AG09319 (cell line): ENCODE results near the gene PCDHB13.
"Not testable (repeated sequence)": the region's sequence is repeated elsewhere in the genome, so short reads cannot be mapped to it uniquely, and the experiment has no call there.

Experiments
- DNase-seq: peaks from one replicate; pipeline ENCODE4 v3.0.0-alpha.2; 2010; ENCODE audit warnings: low read depth; ENCODE audit errors: extremely low read depth
- CTCF ChIP-seq: IDR thresholded peaks from 2 replicates; pipeline ENCODE4 v1.5.1; 2011; ENCODE audit warnings: low read depth, mild to moderate bottlenecking, inconsistent platforms, low read length, moderate library complexity

Gene PCDHB13

GRCh38 chr5:141186897-141187512, 26.7 kb upstream of the PCDHB13 start, which contains the start of gene PCDHB9:
TSS of gene PCDHB9 (plus strand) at chr5:141187161. CDS start at chr5:141187319, 158 bp downstream.
- DNase-seq, result no peak
- TF ChIP-seq CTCF, result peak; percentile 23

- DNase-seq, result not testable (repeated sequence)
Measured at GRCh38 chr5:141188682-141189081, 25.0 kb upstream of the PCDHB13 start.

- not testable (repeated sequence) for DNase-seq
Measured at GRCh38 chr5:141189131-141189530, 24.6 kb upstream of the PCDHB13 start.

DNA sequence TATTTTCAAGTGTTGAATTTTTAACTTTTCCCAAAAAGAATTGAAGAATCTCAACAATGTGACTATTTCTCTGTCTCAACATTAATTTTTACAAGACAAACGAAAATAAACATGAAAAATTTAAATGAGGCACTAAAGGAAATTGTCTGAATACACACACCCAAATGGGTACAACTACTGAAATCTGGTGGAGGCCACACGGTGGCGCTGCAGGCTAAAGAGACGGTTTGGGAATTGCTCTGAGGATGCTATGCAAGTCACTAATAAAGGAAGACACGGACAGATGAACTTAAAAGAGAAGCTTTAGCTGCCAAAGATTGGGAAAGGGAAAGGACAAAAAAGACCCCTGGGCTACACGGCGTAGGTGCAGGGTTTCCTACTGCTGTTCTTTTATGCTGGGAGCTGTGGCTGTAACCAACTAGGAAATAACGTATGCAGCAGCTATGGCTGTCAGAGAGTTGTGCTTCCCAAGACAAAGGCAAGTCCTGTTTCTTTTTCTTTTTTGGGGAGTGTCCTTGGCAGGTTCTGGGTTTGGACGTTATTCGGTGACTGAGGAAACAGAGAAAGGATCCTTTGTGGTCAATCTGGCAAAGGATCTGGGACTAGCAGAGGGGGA, 21.5 kb upstream of the PCDHB13 start, which contains the start of gene PCDHB10:
Gene PCDHB10, plus strand, starts transcription at position 244 of the 616 bp plus-strand sequence. Its CDS starts 200 bp downstream, at position 444.
- no peak for DNase-seq

GRCh38 chr5:141194332-141194731, 19.4 kb upstream of the PCDHB13 start:
- DNase-seq, result not testable (repeated sequence)

More for the DNA sequence above, 21.5 kb upstream of the PCDHB13 start, which contains the start of gene PCDHB10:
- TF ChIP-seq CTCF, result peak; percentile 13

DNA sequence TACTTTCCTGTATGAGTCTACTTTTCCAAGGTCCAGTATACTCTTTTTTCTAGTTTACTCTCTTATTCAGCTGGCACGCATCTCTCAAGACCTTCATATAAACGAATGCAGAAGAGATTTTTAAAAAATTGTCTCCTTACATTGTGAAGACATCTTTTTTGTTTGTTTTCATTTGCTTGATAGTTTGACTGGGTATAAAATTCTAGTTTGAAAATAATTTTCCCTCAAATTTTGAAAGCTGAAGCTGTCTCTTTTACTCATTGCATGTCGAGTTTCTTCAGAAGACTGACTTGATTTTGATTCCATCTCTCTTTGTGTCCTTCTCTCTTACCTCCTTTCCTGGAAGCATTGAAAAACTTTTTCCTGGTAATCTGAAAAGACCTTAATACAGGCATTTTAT, 17.4 kb upstream of the PCDHB13 start:
- TF ChIP-seq CTCF, result no peak
- DNase-seq, result no peak

DNA sequence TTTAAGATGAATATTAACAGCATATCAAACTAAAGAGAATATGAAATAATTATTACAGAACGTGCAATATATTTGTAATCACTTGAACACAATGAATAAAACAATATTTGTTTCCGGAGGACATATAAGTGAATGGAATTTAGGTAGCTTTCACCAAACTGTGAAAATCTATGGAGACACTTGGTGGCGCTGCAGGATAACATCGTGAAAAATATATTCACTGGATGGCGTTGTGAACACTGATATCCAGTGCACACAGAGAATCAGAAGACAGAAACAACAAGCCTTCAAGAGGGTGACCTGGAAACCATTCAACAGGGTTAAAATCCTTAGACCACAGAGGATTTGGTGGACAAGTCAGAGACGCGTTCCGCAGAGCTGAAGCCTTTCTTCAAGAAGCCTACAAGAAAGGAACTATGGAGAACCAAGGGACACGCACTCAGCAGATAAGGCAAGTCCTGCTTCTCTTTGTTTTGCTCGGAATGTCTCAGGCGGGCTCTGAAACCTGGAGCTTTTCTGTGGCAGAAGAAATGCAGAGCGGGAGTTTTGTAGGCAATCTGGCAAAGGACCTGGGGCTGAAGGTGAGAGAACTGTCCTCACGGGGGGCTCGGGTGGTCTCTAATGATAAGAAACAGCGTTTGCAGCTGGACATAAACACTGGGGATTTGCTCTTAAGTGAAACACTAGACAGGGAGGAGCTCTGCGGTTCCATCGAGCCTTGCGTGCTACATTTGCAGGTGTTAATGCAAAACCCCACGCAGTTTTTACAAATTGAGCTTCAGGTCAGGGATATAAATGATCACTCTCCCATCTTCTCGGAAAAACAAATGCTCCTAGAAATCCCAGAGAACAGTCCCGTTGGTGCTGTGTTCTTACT, 14.1 kb upstream of the PCDHB13 start, which contains the start of gene PCDHB11:
Gene PCDHB11, plus strand, starts transcription at position 269 of the 877 bp plus-strand sequence. Its CDS starts 148 bp downstream, at position 417.
- no peak for TF ChIP-seq CTCF
- DNase-seq, result no peak

DNA sequence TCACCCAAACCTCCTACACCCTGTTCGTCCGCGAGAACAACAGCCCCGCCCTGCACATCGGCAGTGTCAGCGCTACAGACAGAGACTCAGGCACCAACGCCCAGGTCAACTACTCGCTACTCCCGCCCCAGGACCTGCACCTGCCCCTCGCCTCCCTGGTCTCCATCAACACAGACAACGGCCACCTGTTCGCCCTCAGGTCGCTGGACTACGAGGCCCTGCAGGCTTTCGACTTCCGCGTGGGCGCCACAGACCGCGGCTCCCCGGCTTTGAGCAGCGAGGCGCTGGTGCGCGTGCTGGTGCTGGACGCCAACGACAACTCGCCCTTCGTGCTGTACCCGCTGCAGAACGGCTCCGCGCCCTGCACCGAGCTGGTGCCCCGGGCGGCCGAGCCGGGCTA, 12.6 kb upstream of the PCDHB13 start:
- DNase-seq, result not testable (repeated sequence)

DNA sequence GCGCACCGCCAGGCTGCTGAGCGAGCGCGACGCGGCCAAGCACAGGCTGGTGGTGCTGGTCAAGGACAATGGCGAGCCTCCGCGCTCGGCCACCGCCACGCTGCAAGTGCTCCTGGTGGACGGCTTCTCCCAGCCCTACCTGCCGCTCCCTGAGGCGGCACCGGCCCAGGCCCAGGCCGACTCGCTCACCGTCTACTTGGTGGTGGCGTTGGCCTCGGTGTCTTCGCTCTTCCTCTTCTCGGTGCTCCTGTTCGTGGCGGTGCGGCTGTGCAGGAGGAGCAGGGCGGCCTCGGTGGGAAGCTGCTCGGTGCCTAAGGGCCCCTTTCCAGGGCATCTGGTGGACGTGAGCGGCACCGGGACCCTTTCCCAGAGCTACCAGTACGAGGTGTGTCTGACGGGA, 12.1 kb upstream of the PCDHB13 start:
- DNase-seq, result not testable (repeated sequence)
